ENCODE measurements around the gene BBS9.

- no peak for TF ChIP-seq CTCF (IDR thresholded peaks at IDR 0.05; ENCODE audit: insufficient read depth, low read length, poor library complexity, severe bottlenecking)
- no peak for TF ChIP-seq EZH2phosphoT487 (conservative IDR thresholded peaks at IDR 0.05; ENCODE audit: low read length)
These were observed 421.0 kb downstream of the BBS9 start for GRCh38 chr7:33550363-33550762.

Data from SU-DHL-6 (cell line).